Breast epithelium (tissue), 3 donors: ENCODE results near the gene DNAJC16.

ENCODE experiments used
- CTCF ChIP-seq, 3 donors: fragments of 450-650 bp; IDR thresholded peaks; one replicate each; pipeline ENCODE4 v1.5.1; 2016 to 2017; ENCODE audit warnings: antibody characterized with exemption in 3 of 3, mild to moderate bottlenecking in 3 of 3, moderate library complexity in 3 of 3
- POLR2A ChIP-seq: fragments of 450-650 bp; IDR thresholded peaks from one replicate; pipeline ENCODE4 v1.6.1; 2016; ENCODE audit warnings: antibody characterized with exemption, mild to moderate bottlenecking, moderate library complexity
- POLR2AphosphoS5 ChIP-seq, 3 donors: sonication (generic); formaldehyde crosslinking; IDR thresholded peaks; one replicate each; pipeline ENCODE4 v1.6.1; 2017; ENCODE audit warnings: antibody characterized with exemption in 3 of 3

- TF ChIP-seq POLR2AphosphoS5 (IDR thresholded peaks at IDR 0.05), result no peak
- no peak for TF ChIP-seq CTCF (IDR thresholded peaks at IDR 0.05)
- TF ChIP-seq POLR2A, result no peak
Observed at GRCh38 chr1:15595809-15596617, 69.4 kb downstream of the DNAJC16 start.
